GM19455 (cell line): Measurements from ENCODE around the gene DRC1.
"Not testable (repeated sequence)": the region's sequence is repeated elsewhere in the genome, so short reads cannot be mapped to it uniquely, and the experiment has no call there.

Experiments used
- ATAC-seq: cut with Tn5 transposase; IDR thresholded peaks from one replicate; pipeline ENCODE4 v1.9.1; 2021; ENCODE audit not compliant: unreplicated experiment

DRC1 gene

GRCh38 chr2:26401739-26402541 lies at the start of gene DRC1:
TSS of gene DRC1 (plus strand) at chr2:26401920. CDS start at chr2:26401990, 70 bp downstream.
- ATAC-seq, result no peak

DNA sequence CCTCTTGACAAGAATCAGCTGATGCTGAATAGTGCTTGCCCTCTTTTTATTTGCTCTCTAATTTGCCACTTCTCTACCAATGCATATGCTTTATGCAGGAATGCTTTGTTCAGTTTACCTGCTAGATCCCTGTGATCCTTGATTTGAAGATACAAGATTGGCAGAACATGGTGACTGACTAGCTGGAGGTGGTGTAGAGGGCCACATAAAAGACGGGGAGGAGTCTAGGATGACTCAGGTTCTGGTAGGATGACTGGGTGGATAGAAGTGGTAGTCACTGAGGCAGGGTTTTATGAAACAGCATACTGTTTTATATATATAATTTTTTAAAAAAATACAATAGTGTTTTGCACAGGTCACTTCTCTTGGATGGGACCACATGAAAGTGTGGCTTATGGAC lies 48.8 kb upstream of the DRC1 start:
- ATAC-seq, result no peak

DNA sequence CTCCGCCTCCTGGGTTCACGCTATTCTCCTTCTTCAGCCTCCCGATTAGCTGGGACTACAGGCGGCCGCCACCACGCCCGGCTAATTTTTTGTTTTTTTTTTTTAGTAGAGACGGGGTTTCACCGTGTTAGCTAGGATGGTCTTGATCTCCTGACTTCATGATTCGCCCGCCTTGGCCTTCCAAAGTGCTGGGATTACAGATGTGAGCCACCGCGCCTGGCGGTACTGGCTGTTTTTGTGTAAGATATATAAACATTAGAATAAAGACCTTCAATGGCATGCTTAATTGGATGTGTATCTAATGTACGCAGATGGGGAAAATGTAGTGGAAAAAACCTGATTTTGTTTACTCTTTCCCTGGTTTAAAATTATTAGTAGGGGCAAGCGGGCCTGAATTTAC lies 47.3 kb upstream of the DRC1 start:
- ATAC-seq, result not testable (repeated sequence)

GRCh38 chr2:26355038-26355995 lies 46.4 kb upstream of the DRC1 start:
- ATAC-seq, result no peak

DNA sequence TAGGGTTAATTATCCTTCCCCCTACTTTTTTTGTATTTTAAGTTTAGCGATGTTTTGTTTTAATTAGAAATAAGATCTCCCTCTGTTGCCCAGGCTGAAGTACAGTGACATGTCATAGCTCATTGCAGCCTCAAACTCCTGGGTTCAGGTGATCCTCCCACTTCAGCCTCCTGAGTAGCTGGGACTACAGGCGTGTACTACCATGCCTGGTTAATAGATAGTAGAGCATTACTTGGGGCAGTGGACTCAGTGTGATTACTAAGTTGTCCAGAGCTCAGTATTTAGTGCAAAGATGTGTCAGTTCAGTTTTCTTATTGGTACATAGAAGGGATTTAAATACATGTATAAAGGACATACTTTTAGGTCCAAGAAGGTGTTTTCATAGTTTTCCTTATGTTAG lies 45.6 kb upstream of the DRC1 start:
- ATAC-seq, result no peak

GRCh38 chr2:26356771-26357170 lies 44.9 kb upstream of the DRC1 start:
- ATAC-seq, result no peak

- ATAC-seq, result no peak
Measured at GRCh38 chr2:26359886-26360473, 41.7 kb upstream of the DRC1 start.

DNA sequence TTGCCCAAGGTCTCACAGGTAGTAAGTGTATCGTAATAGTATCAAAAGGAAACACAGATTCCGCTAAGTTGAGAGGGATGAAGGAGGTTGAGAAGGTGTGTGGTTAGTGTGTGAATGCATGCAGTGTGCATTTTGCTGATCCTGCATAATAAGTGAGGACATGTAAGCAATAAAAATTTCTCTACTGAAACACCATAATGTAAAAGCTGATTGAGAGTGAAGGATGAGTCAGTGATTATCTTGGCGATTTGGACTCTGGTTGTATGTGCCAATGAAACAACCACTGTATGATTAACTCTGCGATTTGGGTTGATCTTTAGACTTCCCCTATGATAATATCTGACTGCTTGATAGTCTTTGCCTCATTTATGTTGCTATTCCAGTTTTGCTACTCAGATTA lies 38.4 kb upstream of the DRC1 start:
- no peak for ATAC-seq

DNA sequence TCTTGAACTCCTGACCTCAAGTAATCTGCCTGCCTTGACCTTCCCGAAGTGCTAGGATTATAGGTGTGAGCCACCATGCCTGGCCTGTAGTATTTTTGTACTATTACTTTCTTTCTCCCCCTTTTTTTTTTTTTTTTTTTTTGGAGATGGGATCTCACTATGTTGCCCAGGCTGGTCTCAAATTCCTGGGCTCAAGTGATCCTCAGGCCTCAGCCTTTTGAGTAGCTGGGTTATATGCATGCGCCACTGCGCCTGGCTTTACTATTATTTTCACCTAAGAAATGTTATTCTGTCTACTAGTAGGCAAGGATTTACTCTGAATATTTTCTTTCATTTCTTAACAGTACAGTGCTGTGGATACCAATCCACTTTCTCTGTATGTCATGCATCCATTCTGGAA lies 37.8 kb upstream of the DRC1 start:
- ATAC-seq, result no peak

GRCh38 chr2:26364669-26365068 lies 37.1 kb upstream of the DRC1 start:
- ATAC-seq, result no peak

DNA sequence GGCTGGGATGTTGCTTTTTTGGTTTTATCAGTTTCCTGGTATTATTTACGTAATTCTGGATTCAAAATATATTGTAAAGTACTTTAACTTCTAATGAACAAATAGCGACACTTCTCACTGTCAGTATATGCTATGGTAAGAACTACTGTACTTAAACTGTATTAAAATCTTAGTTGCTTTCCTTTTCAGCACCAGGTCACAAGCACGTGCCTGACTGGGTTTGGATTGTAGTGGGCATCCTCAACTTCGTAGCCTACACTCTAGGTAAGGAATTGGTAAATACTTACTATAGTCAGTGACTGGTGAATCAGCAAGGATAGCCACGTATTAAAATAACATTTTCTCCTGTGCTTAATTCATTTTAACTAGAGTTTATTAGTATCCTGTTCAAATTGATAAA lies 34.8 kb upstream of the DRC1 start:
- no peak for ATAC-seq

- ATAC-seq, result not testable (repeated sequence)
Measured at GRCh38 chr2:26369664-26370063, 32.1 kb upstream of the DRC1 start.

- not testable (repeated sequence) for ATAC-seq
Measured at GRCh38 chr2:26370909-26371308, 30.8 kb upstream of the DRC1 start.

- ATAC-seq, result no peak
Measured at GRCh38 chr2:26376799-26377198, 24.9 kb upstream of the DRC1 start.

- ATAC-seq, result no peak
Measured at GRCh38 chr2:26380281-26380680, 21.4 kb upstream of the DRC1 start.

GRCh38 chr2:26382564-26382963 lies 19.2 kb upstream of the DRC1 start:
- ATAC-seq, result no peak

GRCh38 chr2:26384183-26384582 lies 17.5 kb upstream of the DRC1 start:
- no peak for ATAC-seq

- no peak for ATAC-seq
Measured at GRCh38 chr2:26384597-26384996, 17.1 kb upstream of the DRC1 start.

DNA sequence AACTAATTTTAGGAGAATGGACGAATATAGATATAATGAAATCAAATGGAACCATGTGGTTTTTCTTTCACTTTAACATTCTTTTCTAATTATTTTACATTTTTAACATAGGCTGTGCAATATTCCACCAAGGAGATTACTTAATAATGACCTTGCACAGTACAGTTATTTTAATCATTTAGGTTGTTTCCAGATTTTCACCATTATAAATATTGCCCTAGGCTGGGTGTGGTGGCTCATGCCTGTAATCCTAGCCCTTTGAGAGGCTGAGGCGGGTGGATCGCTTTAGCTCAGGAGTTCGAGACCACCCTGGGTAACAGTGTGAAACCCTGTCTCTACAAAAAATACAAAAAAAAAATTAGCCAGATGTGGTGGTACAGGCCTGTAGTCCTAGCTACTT lies 14.5 kb upstream of the DRC1 start:
- no peak for ATAC-seq

DNA sequence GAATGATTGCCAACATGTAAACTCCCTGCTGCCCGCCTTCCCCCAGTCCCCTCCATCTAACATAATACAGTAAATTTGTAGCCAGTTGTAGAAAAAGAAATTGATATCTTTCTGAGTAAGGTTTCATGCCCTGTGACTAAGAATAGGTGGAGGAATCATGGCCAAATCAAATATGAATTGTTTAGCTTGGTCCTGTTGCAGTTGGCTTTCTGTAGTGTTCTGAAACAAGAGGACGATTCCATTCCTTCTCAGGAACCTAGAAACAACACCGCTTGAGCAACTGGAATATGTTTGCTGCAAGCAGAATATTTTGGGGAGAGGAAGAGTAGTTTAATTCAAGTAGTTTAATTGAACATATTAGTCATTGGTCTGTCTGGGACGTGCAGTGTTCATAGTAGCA lies 7.0 kb upstream of the DRC1 start:
- no peak for ATAC-seq

GRCh38 chr2:26395394-26395793 lies 6.3 kb upstream of the DRC1 start:
- ATAC-seq, result no peak
